ENCODE data around the gene ASAP2.
"Not testable (repeated sequence)": the region's sequence is repeated elsewhere in the genome, so short reads cannot be mapped to it uniquely, and the experiment has no call there.

The ASAP2 gene

DNA sequence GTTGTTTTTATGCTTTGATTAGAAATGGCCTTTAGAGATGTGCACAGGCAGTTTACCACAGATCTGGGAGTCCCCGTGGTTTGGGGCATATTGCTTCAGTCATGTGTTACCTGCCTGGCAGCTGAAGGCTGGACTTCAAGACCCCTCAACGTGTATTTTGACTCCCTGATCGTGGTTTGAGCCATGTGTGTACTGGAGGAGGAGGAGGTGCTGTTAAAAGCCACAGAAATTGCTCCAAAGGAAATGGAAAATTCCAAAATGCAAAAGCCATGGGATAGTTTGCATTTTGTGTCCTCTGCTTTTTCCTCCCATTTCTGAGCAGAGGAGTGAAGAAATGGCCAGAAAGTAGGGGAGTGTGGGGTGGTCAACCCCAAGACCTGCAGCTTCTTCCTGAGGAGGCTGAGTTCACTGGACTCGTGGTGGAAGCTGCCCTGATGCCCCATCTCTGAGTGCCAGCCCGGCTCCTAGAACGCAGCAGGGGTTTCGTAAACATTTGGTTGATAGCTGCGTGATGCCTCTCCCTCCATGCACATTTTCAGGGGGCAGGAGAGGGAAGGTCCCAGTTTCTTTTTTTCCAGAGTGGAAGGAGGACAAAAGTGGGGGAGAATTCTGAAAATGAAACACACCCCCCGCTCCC lies 171.0 kb downstream of the ASAP2 start:
- no peak for DNase-seq (ENCODE audit: low read depth, low spot score)

DNA sequence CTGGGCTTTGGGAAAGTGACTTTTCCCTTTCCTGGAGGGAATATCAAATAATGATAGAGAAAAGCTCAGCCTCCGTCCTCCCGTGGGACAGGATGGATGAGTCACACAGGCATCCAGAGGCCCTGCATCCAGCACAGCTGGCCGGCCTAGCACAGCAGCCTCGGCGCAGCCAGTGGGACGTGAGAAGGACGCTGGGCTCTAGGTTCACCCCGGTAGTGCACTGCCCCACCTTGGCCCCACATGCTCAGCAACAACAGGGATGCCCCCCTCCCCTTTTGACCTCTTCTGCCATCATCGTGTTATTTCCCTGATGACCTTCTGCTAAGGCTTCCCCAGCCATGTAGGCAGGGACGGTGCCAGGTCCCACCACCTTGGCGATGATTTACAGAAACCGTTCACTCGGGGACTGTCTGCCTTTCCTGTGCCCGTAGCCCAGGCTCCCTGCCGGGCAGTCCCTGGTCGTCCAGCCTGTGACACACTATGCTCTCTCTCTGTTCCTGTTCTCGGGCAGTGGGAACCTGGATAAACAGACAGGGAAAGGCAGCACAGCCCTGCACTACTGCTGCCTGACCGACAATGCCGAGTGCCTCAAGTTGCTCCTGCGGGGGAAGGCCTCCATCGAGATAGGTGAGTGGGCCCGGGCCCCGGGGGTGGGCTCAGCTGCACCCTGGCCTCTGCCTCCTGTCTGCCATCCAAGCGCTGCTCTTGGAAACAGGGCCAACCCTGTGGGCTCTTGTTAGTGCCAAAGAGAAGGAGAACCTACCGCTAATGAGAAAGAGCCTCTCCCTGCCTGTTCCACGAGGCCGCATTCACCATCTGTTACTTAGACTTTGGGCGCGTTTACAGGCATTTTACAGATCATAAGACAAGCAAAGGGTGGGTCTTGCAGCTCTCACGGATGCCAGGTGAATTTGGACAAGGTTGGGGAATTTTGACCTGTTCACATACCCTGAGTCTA lies 172.1 kb downstream of the ASAP2 start:
- DNase-seq (ENCODE audit: low read depth, low spot score) = no peak

DNA sequence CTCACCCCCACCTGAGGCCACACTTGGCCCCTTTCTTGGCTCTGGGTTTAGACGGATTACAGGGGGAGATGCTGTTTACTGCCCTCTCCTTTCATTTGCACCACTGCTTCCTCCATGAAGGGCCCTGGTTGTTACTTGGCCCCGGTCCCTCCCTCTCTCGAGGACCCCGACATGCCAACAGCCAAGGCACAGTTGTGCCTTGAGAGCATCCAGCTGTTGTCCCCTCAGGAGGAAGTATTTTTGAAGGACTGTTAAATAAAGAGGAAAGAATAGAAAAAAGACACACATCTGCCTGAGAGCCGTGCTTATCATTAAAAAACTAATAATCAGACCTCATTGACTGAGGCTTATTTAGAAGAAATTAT lies 172.8 kb downstream of the ASAP2 start:
- no peak for DNase-seq (ENCODE audit: low read depth, low spot score)

DNA sequence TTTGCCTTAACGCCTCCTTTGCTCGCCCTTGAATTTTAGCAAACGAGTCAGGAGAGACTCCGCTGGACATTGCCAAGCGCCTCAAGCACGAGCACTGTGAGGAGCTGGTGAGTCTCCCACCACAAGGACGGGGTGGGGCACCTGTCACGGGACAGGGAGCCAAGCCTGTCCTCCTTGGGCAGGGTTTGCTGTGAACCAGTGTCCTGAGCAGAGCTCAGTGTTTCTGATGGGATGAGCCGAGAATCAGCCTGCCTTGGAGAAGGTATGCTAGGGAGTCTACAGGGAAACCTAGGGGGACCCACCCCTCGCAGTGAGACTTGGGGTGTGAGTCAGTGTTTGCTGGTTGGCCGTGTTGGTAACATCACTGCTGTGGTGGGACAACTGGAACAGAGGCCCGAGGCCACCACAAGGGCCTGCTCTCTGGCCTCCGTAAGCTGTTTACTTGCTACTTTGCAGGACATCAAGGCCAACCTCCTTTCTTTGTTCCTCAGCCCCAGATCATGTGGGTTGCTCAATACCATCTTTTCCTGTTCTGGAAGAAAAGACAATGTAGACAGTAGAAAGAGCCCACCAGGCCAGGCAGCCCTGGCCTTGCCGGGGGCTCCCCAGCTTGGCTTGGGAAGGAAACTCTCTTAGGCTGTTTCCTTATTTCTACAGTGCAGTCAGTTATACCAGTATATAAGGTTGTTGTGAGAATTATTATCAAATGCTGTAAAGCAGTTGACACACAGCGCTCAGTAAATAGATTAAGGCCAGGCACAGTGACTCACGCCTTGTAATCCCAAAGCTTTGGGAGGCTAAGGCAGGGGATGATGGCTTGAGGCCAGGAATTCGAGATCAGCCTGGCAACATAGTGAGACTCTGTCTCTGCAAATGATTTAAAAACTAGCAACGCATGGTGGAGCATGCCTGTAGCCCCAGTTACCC lies 174.4 kb downstream of the ASAP2 start:
- DNase-seq (ENCODE audit: low read depth, low spot score) = no peak

DNA sequence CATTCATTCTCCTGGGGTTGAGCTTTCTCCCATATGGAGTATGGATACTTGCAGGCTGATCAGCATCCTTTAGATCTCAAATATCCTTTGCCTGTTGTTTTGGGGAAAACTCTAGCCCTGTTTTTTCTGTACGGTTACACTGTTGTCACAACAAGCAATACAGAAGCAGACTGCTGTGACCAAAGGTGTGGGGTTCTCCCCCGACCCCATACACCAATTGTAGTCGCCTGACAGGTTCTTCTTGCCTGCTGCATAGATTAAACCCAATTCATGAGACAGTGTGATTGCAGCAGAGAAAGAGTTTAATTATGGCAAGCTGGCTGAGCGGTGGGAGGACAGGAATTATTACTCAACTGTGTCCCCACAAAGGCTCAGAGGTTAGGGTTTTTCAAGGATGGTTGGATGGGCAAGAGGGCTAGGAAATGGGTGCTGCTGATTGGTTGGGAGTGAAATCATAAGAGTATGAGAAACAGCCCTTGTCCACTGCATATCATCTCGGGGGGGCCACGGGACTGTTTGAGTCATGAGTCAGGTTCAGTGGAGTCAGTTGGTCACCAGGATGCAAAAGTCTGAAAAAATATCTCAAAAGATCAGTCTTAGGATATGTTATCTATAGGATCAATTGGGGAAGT lies 176.1 kb downstream of the ASAP2 start:
- DNase-seq (ENCODE audit: low read depth, low spot score) = no peak

DNA sequence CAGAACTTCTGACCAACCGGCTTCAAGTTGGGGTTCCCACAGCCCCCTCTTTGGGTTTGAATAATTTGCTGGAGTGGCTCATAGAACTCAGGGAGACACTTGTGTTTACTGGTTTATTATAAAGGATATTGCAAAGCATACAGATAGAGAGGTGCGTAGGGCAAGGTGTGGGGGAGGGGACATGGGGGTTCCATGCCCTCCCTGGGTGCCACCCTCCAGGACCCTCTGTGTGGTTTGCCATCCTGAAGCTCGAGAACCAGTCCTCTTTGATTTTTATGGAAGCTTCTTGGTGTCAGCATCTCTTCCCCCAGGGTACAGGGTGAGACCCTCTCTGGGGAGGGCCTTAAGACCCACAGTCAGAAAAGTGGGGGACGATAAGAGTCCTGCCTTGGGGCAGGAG lies 177.9 kb downstream of the ASAP2 start:
- DNase-seq (ENCODE audit: low read depth, low spot score) = no peak

DNA sequence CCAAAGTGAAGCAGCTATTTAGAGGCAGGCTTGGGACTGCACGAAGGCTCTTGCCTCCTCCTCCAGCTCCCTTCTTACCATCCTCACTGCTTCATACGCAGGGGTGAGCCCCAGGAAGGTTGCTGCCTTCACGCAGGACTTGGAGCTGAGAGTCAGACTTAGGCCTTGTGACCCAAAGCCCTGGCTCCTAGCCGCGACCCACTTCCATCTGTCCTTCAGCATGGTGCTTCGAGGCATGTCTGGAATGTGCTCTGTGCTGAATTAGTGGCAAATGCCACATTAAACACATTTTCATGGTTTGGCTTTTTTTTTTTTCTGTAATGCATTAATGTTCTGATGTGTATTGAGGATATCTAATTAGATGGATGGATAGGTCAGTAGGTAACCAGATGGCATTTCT lies 179.2 kb downstream of the ASAP2 start:
- no peak for DNase-seq (ENCODE audit: low read depth, low spot score)

DNA sequence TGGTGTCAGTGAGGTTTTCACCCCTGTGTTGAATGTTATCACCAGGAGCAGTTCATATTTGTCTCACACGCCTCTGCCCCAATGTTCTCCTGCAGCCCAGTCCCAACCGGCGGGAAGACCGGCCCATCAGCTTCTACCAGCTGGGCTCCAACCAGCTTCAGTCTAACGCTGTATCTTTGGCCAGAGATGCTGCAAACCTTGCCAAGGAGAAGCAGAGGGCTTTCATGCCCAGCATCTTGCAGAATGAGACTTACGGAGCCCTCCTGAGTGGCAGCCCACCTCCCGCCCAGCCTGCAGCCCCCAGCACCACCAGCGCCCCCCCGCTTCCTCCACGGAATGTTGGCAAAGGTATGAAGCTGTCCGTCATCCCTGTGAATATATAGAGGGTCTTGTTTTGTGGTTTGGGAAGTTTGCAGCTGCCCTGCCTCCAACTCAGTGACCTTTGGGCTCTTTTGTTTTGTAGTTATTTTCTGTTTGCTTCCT lies 181.6 kb downstream of the ASAP2 start:
- DNase-seq (ENCODE audit: low read depth, low spot score) = no peak

DNA sequence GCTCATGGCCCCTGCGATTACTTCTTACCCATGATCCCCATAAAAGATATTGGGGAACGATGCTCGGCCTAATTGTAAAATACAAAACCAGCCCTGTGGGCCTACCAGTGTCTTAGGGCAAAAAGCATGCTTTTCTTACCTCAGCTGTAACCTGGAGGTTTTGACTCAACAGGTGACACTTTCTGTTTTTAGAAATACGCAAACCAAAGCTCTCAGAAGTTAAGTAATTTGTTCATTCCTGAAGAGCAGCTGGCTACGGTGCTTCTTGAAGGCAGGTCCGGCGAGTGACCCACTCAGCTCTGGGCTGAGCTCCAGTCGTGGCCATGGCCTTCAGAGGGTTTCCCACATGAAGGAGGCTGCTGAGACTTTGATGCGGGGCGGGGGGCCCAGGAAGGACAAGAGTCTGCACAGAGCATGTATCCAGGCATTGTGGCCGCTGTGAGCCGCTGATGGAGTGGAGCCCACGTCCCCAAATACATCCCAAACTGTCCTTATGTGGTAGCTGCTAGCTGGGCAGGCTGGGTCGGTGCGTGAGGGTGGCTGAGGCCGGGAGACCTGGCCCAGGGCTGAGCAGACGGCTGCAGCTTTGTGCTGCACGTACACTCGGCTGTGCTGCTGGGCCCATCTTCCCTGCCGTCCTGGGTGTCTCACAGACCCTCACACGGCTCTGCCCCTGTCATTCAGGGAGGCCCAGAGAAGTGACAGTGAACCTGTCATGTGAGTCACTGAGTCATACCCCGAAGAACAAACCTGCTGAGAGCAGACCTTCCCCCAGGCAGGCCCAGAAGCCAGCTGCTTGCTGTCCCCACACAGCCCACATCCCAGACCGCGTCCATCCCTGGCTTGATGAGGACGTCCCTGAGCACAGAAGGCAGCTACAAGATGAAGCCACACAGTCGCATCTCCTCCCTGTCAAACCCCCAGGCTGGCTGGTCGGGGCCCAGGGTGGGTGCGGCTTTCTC lies 182.6 kb downstream of the ASAP2 start:
- DNase-seq (ENCODE audit: low read depth, low spot score) = no peak

DNA sequence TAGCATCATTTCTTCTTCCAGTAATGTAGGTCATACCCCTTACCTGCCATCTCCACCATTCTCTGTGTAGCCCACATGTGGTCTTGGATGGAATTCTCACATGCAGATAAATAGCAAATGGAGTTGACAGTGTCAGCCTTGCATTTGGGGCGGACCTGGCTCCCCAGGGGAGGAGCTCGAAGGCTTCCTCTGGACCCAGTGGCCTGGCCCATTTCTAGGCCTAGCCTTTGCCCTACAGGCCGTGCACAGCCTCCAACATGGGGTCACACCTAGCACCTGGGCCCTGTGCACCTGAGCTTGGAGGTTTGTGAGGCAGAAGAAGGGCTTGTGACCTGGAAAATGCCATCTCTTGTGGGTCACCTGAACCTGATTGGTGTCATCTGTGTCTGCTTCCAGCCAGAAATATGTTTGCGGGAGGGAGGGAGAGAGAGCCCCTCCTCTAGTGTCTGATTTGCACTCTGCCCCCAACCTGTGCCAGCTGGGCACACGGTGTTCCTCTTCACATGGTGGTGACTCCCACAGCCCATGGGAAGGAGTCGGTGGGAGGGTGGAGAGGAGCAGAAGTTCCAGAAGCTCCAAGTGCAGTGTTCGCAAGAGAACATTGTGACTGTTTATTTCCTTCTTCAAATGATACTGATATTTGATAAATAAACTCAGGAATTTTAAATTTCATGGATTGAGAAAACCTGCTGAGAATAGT lies 183.7 kb downstream of the ASAP2 start:
- no peak for DNase-seq (ENCODE audit: low read depth, low spot score)

DNA sequence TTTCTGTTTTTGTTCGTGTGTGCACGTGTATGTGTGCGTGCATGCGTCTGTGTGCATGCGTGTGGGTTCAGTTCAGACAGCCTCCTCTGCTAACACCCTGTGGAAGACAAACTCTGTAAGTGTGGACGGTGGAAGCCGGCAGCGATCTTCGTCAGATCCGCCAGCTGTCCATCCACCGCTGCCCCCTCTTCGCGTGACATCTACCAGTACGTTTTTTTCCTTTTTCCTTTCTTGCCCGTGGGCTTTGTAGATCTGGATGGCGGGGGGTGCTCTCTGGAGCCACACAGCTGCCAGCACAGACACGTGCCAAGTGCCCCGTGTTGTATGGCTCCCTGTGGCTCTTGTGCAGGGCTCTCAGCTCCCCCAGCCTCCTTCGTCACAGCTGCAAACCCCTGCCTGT lies 184.4 kb downstream of the ASAP2 start:
- DNase-seq (ENCODE audit: low read depth, low spot score) = no peak

DNA sequence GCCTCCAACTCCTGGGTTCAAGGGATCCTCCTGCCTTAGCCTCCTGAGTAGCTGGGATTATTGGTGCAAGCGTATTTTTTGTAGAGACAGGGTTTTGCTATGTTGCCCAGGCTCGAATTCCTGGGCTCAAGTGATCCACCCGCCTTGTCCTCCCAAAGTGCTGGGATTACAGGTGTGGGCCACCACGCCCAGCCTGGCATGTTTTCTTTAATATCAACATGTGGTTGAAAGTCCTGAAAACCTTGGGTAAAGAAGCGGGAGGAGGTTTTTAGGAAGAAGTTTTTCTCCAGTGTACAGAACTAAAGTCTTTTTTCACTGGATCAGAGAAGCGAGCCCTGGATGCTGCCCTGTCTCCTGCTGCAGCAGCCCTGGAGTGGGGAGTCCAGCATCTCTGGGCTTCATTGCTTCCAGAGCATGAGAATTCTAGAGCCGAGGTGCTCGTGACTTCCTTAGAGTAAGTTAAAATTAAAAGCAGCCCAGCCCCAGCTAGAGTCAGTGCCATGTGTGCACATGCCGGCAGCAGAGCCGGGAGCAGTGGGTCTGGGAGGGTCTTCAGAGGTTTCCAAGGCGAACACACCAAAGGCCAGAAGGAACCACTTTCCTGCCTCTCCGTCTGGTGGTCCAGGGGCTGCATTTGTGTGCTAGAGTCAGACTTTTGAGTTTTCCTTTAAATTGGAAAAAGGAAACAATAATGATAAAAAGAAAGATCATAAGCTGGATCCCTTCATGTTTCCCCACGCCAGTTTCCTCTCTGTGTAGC lies 185.5 kb downstream of the ASAP2 start:
- DNase-seq (ENCODE audit: low read depth, low spot score) = no peak

DNA sequence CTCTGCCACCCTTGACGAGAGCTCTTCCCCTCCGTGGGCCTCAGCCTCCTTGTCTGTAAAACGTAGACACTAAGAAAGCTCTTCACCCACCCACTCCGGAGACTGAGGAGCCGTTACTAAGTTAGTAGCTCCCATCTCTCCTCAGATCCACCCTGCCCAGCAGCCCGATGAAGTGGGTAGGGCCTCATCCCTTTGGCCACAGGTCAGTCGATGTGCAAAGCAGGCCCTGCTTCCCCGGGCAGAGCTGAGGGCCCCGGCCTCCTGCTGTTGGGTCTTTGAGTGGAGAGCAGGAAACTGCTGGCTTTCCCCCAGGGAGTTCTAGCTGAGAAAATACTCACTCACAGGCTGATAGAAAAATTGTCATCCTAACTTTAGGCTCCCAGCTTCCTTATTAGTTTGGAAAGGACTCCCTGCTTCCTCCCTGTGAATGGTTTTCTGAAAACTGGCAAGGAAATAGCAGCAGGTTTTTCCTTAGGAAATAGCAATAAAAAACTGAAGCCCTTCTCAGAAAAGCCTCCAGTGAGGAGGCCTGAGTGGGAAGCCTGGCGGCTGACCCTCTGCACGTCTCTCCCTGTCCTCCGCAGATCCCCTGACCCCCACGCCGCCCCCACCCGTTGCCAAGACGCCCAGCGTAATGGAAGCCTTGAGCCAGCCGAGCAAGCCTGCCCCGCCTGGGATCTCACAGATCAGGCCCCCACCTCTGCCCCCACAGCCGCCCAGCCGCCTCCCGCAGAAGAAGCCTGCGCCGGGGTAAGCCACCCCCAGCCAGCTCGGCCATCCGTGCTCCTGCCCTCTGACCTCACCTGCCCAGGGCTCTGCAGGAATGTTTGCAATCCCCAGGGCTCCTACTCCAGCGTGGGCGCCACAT lies 186.5 kb downstream of the ASAP2 start:
- no peak for DNase-seq (ENCODE audit: low read depth, low spot score)

DNA sequence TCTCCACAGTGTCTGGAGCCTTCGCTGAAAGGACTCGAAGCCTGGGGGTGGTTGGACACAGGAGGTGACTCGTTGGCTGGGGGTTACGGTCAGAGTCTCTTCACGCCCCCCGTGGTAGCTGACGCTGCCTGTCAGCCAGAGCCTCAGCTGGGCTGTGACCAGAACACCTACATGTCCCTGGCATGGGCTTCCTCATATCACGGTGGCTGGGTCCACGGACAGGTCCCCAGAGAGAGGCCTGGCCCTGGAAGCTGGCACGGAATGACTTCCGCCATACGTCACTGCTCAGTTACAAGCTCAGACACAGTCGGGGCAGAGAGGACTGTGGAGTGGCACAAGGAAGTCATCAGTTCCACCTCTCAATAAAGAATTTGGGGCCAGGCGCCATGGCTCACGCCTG lies 188.2 kb downstream of the ASAP2 start:
- no peak for DNase-seq (ENCODE audit: low read depth, low spot score)

DNA sequence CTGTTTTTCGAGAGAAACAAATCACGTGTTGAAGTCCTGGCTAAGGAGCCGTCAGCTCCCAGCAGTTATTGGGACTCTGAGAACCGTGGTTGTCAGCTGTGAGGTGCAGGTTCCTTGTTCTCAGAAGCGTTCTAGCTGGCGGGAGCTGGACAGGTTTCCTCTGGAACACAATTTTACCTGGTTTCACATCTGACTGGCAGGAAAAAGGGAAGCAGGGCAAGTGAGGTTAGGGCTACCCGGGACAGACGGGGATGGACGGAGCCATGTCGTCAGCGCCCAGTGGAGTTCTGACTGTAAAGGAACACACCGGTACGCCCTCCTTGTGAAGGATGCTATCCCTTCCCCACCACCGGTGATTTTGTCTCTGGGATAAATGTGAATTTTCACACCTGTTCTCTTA lies 190.6 kb downstream of the ASAP2 start:
- DNase-seq (ENCODE audit: low read depth, low spot score) = no peak

DNA sequence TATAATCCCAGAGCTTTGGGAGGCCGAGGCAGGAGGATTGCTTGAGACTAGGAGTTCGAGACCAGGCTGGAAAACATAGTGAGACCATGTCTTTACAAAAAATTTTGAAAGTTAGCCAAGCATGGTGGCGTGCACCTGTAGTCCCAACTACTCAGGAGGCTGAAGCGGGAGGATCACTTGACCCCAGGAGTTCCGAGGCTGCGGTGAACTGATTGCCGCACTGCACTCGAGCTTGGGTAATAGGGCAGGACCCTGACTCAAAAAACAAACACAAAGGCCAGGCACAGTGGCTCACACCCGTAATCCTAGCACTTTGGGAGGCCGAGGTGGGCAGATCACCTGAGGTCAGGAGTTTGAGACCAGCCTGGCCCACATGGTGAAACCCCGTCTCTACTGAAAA lies 191.6 kb downstream of the ASAP2 start:
- not testable (repeated sequence) for DNase-seq (ENCODE audit: low read depth, low spot score)

DNA sequence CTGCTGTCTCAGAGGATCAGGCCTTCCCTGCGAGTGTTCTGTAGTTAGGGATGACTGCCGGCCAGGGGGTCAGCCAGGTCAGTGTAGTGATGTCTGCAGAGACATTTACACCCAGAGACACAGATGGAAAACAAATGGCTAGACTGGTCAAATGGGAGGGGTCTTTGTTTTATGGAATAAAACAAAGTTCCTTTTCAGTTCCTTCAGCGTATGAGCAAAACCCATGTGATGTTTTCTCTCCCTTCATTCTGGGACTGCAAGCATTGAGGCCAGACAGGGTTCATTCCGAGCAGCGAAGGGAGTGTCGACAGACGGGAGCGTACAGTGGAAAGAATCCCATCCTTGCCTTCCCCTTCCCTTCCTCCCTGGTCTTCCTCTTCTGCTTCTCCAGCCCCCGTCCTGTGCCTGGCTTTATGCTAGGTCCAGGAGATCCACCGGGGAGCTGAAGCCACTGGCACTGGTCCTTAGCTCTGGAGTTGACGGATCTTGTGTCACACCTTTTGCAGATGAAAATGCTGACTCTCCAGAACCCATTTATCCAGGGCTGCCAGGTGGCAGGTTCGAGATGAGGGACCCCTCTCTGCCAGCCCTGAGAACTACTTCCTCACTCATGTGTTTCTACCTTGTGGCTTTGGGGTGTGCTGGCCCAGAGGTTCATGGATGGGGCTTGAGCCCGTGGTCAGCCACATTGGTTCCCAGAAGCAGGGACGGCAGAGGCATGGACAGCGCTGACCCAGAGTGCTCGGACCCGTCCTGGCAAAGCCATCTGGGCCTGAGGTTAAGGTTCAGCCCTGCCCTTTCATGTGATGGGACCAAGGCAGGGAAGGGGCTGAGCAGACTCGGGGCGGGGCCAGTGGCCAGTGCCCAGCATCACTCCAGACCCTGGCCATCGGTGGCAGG lies 192.5 kb downstream of the ASAP2 start:
- DNase-seq (ENCODE audit: low read depth, low spot score) = no peak
